GM13976 (cell line): Measurements from ENCODE around the gene MIPOL1.

Source experiments
- DNase-seq: peaks from one replicate; pipeline ENCODE4 v3.0.0; 2012; ENCODE audit warnings: low spot score
- CTCF ChIP-seq: IDR thresholded peaks from 2 replicates; pipeline ENCODE4 v1.5.1; 2012; ENCODE audit warnings: borderline replicate concordance, mild to moderate bottlenecking; ENCODE audit not compliant: insufficient read depth; ENCODE audit errors: extremely low read depth, missing control alignments, control extremely low read depth
- in situ Hi-C: fragments of 300-500 bp; cut with MboI; formaldehyde crosslinking; loops from one replicate; pipeline ENCODE4 v1.12.0; 2022; ENCODE audit warnings: low sequenced_read_pairs, mixed read lengths, inconsistent platforms; ENCODE audit not compliant: unreplicated experiment

MIPOL1 gene

GRCh38 chr14:37587881-37588666, 390.3 kb downstream of the MIPOL1 start:
- in situ Hi-C loops = no loop called here
- no peak for TF ChIP-seq CTCF
- DNase-seq = peak; percentile 17

GRCh38 chr14:37588667-37588955, 390.9 kb downstream of the MIPOL1 start:
- DNase-seq = no peak
- in situ Hi-C loops = no loop called here
- TF ChIP-seq CTCF = no peak

- TF ChIP-seq CTCF = no peak
- DNase-seq = no peak
- in situ Hi-C loops = no loop called here
Measured at GRCh38 chr14:37588956-37589714, 391.4 kb downstream of the MIPOL1 start.

- TF ChIP-seq CTCF = no peak
- in situ Hi-C loops = no loop called here
- no peak for DNase-seq
Measured at GRCh38 chr14:37589715-37590427, 392.1 kb downstream of the MIPOL1 start.

- no peak for DNase-seq
- TF ChIP-seq CTCF = no peak
- in situ Hi-C loops = no loop called here
Measured at GRCh38 chr14:37590428-37591139, 392.8 kb downstream of the MIPOL1 start.

- in situ Hi-C loops = no loop called here
- peak; percentile 18 for DNase-seq
Measured at GRCh38 chr14:37591311-37591940, 393.7 kb downstream of the MIPOL1 start.

More at GRCh38 chr14:37591311-37591940, 393.7 kb downstream of the MIPOL1 start:
- TF ChIP-seq CTCF = no peak
